Middle frontal gyrus (tissue), 1 donor: ENCODE data around the gene MRM1.
A peak's percentile ranks its signal among the peaks of the same experiment; 100 is the strongest.
"Not testable (repeated sequence)": the region's sequence is repeated elsewhere in the genome, so short reads cannot be mapped to it uniquely, and the experiment has no call there.

Experiments
- DNase-seq: peaks from one replicate; pipeline ENCODE4 v3.0.0-alpha.2; 2015; ENCODE audit warnings: low spot score; ENCODE audit errors: extremely low spot score

The MRM1 gene

DNA sequence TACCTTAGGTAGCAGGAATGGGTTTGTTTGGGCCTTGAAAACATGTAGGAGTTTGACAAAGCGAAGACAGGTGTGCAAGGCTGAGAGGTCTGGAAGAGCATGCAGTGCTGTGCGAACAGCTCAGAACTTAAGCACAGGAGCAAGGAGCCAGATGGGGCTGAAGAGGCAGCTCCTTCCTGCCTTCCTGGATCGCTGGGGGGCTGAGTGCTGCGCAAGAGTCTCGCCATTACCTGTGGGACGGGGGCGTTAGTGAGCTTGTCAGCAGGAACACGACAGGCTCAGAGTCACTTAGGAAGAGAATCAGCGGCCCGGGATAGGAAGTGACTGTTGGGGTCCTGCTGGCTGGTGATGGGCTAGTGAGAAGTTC is 464 bp upstream of the MRM1 start:
- no peak for DNase-seq

DNA sequence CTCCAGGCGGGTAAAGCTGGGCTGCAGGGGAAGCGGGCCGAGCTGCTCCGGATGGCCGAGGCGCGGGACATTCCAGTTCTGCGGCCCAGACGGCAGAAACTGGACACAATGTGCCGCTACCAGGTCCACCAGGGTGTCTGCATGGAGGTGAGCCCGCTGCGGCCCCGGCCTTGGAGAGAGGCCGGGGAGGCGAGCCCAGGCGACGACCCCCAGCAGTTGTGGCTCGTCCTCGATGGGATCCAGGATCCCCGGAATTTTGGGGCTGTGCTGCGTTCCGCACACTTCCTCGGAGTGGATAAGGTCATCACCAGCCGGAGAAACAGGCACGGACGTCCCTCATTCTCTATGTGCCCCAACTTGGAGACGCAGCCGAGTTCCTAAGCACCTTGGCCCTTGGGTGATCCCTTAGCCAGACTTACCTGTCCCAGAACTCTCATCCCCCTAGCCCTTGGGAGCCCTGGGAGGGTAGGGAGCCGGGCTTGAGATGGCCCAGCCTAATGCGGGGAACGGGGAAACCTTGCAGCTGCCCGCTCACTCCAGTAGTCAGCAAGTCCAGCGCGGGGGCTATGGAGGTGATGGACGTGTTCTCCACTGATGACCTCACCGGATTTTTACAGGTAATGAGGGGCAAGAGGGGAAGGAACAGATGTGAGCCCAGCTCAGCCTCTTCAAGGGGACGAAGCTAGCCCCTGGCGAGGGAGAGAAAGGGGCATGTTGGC is 806 bp downstream of the MRM1 start:
- DNase-seq: no peak

- DNase-seq: no peak
These were observed 1.6 kb downstream of the MRM1 start for GRCh38 chr17:36602924-36603384.

DNA sequence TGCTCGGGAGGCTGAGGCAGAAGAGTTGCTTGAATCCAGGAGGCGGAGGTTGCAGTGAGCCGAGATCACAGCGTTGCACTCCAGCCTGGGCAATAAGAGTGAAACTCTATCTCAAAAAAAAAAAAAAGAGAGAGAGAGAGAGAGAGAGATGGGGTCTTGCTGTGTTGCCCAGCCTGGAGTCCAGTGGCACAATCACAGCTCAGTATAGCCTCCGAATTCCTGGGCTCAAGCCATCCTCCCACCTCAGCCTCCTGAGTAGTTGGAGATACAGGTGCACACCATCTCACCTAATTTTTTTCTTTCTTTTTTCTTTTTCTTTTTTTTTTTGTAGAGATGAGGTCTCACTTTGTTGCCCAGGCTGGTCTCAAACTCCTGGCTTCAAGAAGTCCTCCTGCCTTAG is 3.6 kb downstream of the MRM1 start:
- not testable (repeated sequence) for DNase-seq

DNA sequence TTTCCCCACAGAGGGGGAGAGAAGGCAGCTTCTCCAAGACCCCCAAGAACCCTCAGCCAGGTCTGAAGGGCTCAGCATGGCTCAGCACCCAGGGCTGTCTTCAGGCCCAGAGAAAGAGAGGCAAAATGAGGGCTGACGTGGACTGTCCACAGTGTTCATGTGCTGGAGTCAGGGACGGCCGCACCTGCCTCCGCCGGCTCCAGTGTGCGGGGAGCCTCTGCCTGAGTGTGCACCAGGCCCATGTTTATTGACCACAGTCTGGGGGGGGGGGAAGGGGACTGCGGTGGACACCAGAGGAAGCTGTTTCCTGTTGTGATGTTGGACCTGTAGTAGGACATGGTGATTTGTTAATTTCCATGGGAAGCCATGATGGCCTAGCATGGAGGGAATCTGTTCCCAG is 6.9 kb downstream of the MRM1 start:
- no peak for DNase-seq

GRCh38 chr17:36608794-36609497 is 7.6 kb downstream of the MRM1 start:
- peak; percentile 42 for DNase-seq

DNA sequence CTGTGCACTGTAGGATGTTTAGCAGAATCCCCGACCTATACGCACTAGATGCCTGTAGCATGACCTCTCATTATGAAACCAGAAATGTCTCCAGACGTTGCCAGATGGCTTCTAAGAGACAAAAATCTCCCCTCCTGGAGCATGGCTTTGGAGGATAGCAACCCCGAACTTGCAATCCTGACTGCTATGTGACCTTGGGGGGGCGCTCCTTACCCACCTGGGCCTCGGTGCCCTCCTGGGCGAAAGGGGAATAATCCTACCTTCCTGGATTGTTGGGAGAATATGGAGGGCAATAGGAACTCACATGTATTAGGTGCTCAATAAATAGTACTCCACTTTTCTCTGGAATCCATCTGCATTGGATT is 8.1 kb downstream of the MRM1 start:
- DNase-seq: no peak

GRCh38 chr17:36610474-36610873 is 9.1 kb downstream of the MRM1 start:
- DNase-seq: no peak

- DNase-seq: no peak
These were observed 10.1 kb downstream of the MRM1 start for GRCh38 chr17:36611345-36612072.

- no peak for DNase-seq
These were observed 10.9 kb downstream of the MRM1 start for GRCh38 chr17:36612323-36612722.

DNA sequence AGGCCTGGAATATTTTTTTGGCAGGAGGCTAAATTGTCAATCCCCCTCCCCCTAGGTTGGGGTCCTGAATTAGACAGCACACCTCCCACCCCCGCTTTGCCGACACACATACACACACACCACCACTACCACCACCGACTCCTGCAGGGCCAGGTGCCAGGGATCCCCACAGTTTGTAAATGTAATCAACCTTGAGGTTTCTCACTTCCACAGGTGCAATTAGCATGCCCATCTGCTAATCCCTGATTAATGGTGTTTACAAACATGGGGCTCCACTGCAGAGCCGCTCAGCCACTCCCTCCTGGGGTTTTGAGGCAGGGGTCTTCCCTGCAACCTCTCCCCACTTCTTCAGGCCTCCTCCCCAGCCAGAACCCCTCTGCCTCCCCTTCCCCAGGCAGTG is 11.8 kb downstream of the MRM1 start:
- DNase-seq: no peak

DNA sequence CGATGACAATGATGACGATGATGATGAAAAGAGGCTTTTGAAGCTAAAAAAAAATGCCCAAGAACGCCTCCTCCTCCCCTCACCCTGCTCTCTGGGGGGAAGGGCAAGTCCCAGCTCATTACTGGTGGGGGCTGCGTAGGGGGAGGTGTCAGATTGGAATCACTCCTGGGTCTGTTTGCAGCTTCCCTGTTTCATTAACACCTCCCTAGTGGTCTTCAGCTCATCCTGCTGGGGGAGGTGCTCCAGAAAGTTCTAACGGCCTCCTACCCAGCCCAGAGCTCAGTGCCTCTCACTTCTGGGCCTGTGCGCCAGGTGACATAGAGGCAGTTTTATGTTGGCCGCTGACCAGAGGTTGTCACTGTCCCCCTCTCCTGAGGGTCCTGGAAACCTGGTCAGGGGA is 12.7 kb downstream of the MRM1 start:
- DNase-seq: no peak

- DNase-seq: no peak
These were observed 13.6 kb downstream of the MRM1 start for GRCh38 chr17:36614933-36615332.

DNA sequence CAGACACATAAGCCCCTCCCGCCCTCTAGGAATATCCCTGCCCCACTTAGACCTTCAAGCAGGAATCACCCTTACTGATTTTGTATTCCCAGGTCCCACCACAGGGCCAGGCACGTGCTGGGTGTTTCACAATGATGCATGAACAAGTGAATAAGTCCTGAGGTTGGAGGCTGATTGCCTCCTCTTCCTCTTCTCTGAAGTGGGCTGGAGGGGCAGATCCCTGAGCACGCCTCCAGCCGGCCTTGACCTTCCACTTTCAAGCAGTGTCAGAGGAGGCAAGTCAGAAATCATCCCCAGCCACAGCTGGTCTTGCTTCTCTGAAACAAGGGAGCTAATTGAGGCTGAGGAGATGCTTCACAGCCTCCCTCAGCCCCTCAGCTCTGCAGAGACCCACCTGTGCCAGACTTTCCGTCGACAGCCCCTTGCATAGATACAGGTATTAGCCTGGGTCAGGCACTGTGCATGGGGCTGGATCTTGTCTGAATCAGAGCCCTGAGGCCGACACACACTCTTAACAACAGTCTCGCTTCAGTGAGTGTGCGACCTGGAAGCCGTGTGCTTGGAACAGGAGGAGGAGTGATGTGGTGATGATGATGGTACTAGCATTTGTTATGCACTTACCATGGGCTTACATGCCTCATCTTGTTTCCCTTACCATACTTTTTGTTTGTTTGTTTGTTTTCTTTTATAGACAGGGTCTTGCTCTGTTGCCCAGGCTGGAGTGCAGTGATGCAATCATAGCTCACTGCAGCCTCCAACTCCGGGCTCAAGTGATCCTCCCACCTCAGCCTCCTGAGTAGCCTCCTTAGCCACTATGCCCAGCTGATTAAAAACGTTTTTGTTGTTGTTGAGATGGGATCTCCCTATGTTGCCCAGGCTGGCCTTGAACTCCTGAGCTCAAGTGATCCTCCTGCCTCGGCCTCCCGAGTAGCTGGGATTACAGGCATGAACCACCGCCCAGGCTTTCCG is 15.0 kb downstream of the MRM1 start:
- DNase-seq: no peak

DNA sequence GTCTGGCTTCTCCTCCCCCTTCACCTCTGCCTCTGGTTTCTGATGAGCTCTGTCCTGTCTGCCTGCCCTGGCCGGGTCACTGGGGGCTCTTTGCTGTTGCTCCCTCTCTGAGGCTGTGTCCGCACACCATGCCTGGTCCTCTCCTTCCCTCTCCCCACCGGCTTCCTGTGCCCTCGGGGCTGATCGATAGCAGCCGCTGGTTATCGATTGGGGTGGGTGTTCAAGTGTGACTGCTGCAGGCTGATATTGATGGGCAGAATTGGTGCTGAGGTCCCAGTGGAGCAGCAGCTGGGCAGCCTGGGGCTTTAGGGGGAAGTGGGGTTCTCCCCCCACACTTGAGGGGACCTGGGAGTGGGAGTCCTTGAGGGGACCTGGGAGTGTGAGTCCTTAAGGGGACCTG is 16.4 kb downstream of the MRM1 start:
- no peak for DNase-seq

- no peak for DNase-seq
These were observed 21.9 kb downstream of the MRM1 start for GRCh38 chr17:36623281-36623680.

- no peak for DNase-seq
These were observed 23.8 kb downstream of the MRM1 start for GRCh38 chr17:36625188-36625587.

DNA sequence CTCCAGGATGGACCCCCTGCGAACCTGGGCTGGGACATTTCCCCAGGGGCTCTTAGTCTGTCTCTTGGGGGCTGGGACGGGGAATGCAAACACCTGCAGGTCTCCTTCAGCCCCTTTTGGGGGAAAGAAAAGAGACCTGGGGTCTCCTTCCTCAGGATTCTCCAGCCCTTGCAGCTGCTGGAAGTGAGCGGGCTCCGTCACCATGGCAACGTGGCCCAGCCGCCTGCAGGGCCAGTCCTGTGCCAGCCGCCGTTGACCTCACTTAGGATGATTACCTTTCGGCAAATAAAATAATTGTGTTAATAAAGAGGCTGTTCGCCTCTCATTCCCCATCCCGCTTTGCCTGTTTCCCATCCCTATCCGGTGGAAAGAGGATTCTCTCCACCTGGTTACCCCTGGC is 25.7 kb downstream of the MRM1 start:
- DNase-seq: no peak

- DNase-seq: no peak
These were observed 27.2 kb downstream of the MRM1 start for GRCh38 chr17:36628576-36628975.

GRCh38 chr17:36629252-36629847 is 28.0 kb downstream of the MRM1 start:
- DNase-seq: peak; percentile 56

GRCh38 chr17:36629970-36630502 is 28.7 kb downstream of the MRM1 start:
- DNase-seq: no peak
